Endothelial cell of umbilical vein (primary cell): Measurements from ENCODE around the gene CAND1. TPM values are rescaled to one million over a fixed set of nuclear protein-coding genes. Genes with fewer than 3 reads are reported as not detected.

ENCODE experiments used
- BruUV-seq: library from RNA; stranded (reverse); fragments of 400-500 nt; replicated peaks from 2 replicates; lab custom pipeline; 2021; lab: Mats Ljungman, UMichigan
- CTCF ChIA-PET: fragments of 300-600, 350-600 bp; sonication (Branson Sonifier 250); formaldehyde crosslinking; loops from one replicate; lab custom pipeline; 2021; ENCODE audit warnings: antibody characterized with exemption, inconsistent platforms; lab: Charles Lee
- POLR2A ChIA-PET: fragments of 300-600, 350-600 bp; sonication (Branson Sonifier 250); formaldehyde crosslinking; loops from one replicate; lab custom pipeline; 2021; ENCODE audit warnings: antibody characterized with exemption, inconsistent platforms; lab: Charles Lee
- DNase-seq: peaks from one replicate; pipeline ENCODE4 v3.0.0-alpha.2; 2011; ENCODE audit warnings: low read depth, low spot score
- FAIRE-seq: peaks from 2 replicates; lab custom pipeline; 2011; peaks lifted over from hg19 to GRCh38; lab: Jason Lieb, UNC
- H2AFZ ChIP-seq: 2 replicates; pipeline ENCODE4 v1.6.0; 2012; ENCODE audit warnings: low read depth, low read length, control low read depth, inconsistent platforms
- H3K27ac ChIP-seq: 2 replicates; pipeline ENCODE4 v1.5.1; 2011; ENCODE audit warnings: low read depth, mild to moderate bottlenecking, control low read depth, low read length, moderate library complexity; ENCODE audit not compliant: insufficient read depth
- H3K27me3 ChIP-seq, 2 experiments: 2 replicates each; pipeline versions ENCODE4 v1.6.0 to v1.6.1; 2011; ENCODE audit warnings: low read length in 2 of 2, mixed read lengths in 1 of 2; ENCODE audit not compliant: control insufficient read depth in 2 of 2, insufficient read depth in 2 of 2
- H3K36me3 ChIP-seq, 2 experiments: 2 replicates in 1 of 2; 3 replicates in 1 of 2; pipeline ENCODE4 v1.5.1; 2011; ENCODE audit warnings: low read length in 2 of 2, mild to moderate bottlenecking in 1 of 2, moderate library complexity in 1 of 2; ENCODE audit not compliant: control insufficient read depth in 2 of 2, insufficient read depth in 2 of 2; ENCODE audit errors: extremely low read depth in 1 of 2
- H3K4me1 ChIP-seq: 3 replicates; pipeline ENCODE4 v1.5.1; 2011; ENCODE audit warnings: mild to moderate bottlenecking, low read length; ENCODE audit not compliant: control insufficient read depth, insufficient read depth; ENCODE audit errors: extremely low read depth
- H3K4me2 ChIP-seq: 2 replicates; pipeline ENCODE4 v1.6.1; 2011; ENCODE audit warnings: low read length, control low read depth, mixed read lengths; ENCODE audit not compliant: insufficient read depth
- H3K4me3 ChIP-seq, 3 experiments: fragments of 200-600 bp in 1 of 3; sonication (generic), shearing (Covaris generic) in 1 of 3; replicated peaks in 1 of 3; 2 replicates each; pipeline ENCODE4 v1.5.1; 2011 to 2016; ENCODE audit warnings: control low read depth in 3 of 3, low read length in 3 of 3, mild to moderate bottlenecking in 2 of 3, inconsistent platforms in 1 of 3, low read depth in 1 of 3, moderate library complexity in 1 of 3; ENCODE audit not compliant: insufficient read depth in 1 of 3
- H3K79me2 ChIP-seq: 2 replicates; pipeline ENCODE4 v1.6.0; 2012; ENCODE audit warnings: low read length, inconsistent platforms; ENCODE audit not compliant: control insufficient read depth, insufficient read depth
- H3K9ac ChIP-seq: replicated peaks from 2 replicates; pipeline ENCODE3; 2011; ENCODE audit warnings: low read length, control low read depth; ENCODE audit not compliant: insufficient read depth; ENCODE audit errors: extremely low read depth
- H3K9me1 ChIP-seq: replicated peaks from 3 replicates; pipeline ENCODE4 v1.6.0; 2011; ENCODE audit warnings: mild to moderate bottlenecking, low read length; ENCODE audit not compliant: control insufficient read depth, insufficient read depth; ENCODE audit errors: extremely low read depth
- H3K9me3 ChIP-seq: replicated peaks from 2 replicates; pipeline ENCODE4 v1.5.1; 2012; ENCODE audit warnings: low read length, inconsistent platforms; ENCODE audit not compliant: control insufficient read depth, insufficient read depth
- H4K20me1 ChIP-seq: replicated peaks from 2 replicates; pipeline ENCODE3; 2011; ENCODE audit warnings: mild to moderate bottlenecking, low read length; ENCODE audit not compliant: control insufficient read depth, insufficient read depth; ENCODE audit errors: extremely low read depth
- CTCF ChIP-seq, 2 donors: IDR thresholded peaks; 1 replicate in 1 of 2; 2 replicates in 1 of 2; pipeline ENCODE4 v1.5.1; 2011; ENCODE audit warnings: low read length in 2 of 2, mild to moderate bottlenecking in 2 of 2, moderate library complexity in 2 of 2, control low read depth in 1 of 2, inconsistent platforms in 1 of 2, low read depth in 1 of 2; ENCODE audit not compliant: insufficient read depth in 1 of 2; ENCODE audit errors: extremely low read depth in 1 of 2
- EZH2 ChIP-seq: IDR thresholded peaks from 2 replicates; pipeline ENCODE4 v1.6.1; 2012; ENCODE audit warnings: borderline replicate concordance, low read depth, mild to moderate bottlenecking, moderate library complexity, low read length, inconsistent platforms; ENCODE audit not compliant: severe bottlenecking
- FOS ChIP-seq: IDR thresholded peaks from 2 replicates; pipeline ENCODE4 v1.6.1; 2011; ENCODE audit warnings: mild to moderate bottlenecking, low read length, moderate library complexity, borderline replicate concordance; ENCODE audit not compliant: insufficient read depth
- GATA2 ChIP-seq: IDR thresholded peaks from 2 replicates; pipeline ENCODE4 v1.7.0; 2011; ENCODE audit warnings: low read depth, mild to moderate bottlenecking, moderate library complexity, mixed read lengths, low read length; ENCODE audit not compliant: insufficient read length, insufficient read depth
- JUN ChIP-seq: IDR thresholded peaks from 2 replicates; pipeline ENCODE4 v1.6.1; 2011; ENCODE audit warnings: borderline replicate concordance, low read depth; ENCODE audit not compliant: insufficient read length, insufficient read depth
- MAX ChIP-seq: IDR thresholded peaks from 2 replicates; pipeline ENCODE4 v1.6.1; 2011; ENCODE audit not compliant: insufficient read depth, insufficient read length
- MYC ChIP-seq: IDR thresholded peaks from one replicate; pipeline ENCODE4 v1.6.1; 2011; ENCODE audit warnings: mild to moderate bottlenecking, low read depth, low read length
- POLR2A ChIP-seq: IDR thresholded peaks from 2 replicates; pipeline ENCODE4 v1.6.1; 2012; ENCODE audit warnings: low read depth, mild to moderate bottlenecking, control low read depth, low read length
- POLR2AphosphoS5 ChIP-seq: IDR thresholded peaks from 2 replicates; pipeline ENCODE4 v1.6.1; 2012; ENCODE audit warnings: low read depth, mild to moderate bottlenecking, control low read depth, low read length, moderate library complexity; ENCODE audit not compliant: insufficient read depth
- dilution Hi-C: fragments of 300-500 bp; cut with MboI; formaldehyde crosslinking; loops from one replicate; pipeline ENCODE4 v1.15.0; 2019; ENCODE audit warnings: low sequenced_read_pairs; ENCODE audit not compliant: extremely low pct_ligation_motif_present
- intact Hi-C: fragments of 100-400 bp; cut with micrococcal nuclease; formaldehyde crosslinking; loops from one replicate; pipeline ENCODE4 v1.10.0; 2022
- polyA plus RNA-seq, 4 experiments: library from polyadenylated mRNA; depleted of rRNA in 3 of 4; stranded (reverse) in 3 of 4; unstranded in 1 of 4; fragments of >200 nt; gene quantifications; 2 replicates each; pipeline versions ENCODE4 v1.2.1 to v1.2.3, GENCODE V29; 2011 to 2012; ENCODE audit warnings: missing spikeins in 1 of 4
- total RNA-seq: library from RNA; stranded (reverse); gene quantifications from 2 replicates; pipeline ENCODE4 v1.2.3, GENCODE V29; 2021

The CAND1 gene
- total and polyA plus RNA-seq, 2 donors (not counting 3 experiments of a cell fraction or from before 2014, with no cell fraction given) = 28.3 to 128 TPM

DNA sequence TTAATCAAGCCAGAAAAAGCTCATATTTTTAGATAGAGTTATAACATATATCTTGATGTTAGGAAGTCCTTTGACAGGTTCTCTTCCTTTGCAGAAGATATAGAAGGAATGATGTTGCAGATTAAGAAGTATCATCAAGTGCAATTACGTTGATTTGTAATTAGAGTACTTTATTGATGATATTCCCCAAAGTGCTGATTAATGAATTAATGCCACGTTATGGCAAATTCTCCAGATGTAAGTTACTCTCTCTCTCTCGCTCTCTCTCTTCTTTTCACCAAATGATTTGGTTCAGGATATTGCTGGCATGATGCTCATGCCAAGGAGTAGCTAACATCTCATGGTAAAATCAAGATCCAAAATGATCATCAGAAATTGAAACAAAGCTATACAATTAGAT is 18.1 kb upstream of the CAND1 start:
- dilution Hi-C loops (no loop called here), intact Hi-C loops (no loop called here)
- no peaks in the 10 kb centered on the region for H3K79me2 ChIP-seq
- H3K4me2 ChIP-seq = no peak overlapping the region
- no TSS peak for BruUV-seq
- FAIRE-seq (no peak), DNase-seq (no peak)
- peaks cover 0 to 4% of the 10 kb centered on the region in 2 experiments for H3K27me3 ChIP-seq
- H3K27ac ChIP-seq = no peak overlapping the region
- no peaks in the 10 kb centered on the region for H3K4me1 ChIP-seq
- ChIA-PET CTCF (no interaction called here), POLR2A (no interaction called here)
- TF ChIP-seq POLR2A = no peak
- TF ChIP-seq MAX = no peak
- TF ChIP-seq POLR2AphosphoS5 = no peak
- no peak for TF ChIP-seq FOS
- TF ChIP-seq CTCF (IDR thresholded peaks at IDR 0.05; ENCODE audit: extremely low read depth in 1 of 2, insufficient read depth in 1 of 2, low read depth in 1 of 2, low read length in 2 of 2) = no peak
- TF ChIP-seq EZH2 = no peak
- no peak for TF ChIP-seq JUN
- TF ChIP-seq MYC = no peak
- TF ChIP-seq GATA2 = no peak
- no peaks in the 10 kb centered on the region for H3K9me1 ChIP-seq
- no peaks in the 10 kb centered on the region for H3K36me3 ChIP-seq
- H3K9me3 ChIP-seq = no peaks in the 10 kb centered on the region
- H3K9ac ChIP-seq = no peak overlapping the region
- no peak overlapping the region for H3K4me3 ChIP-seq
- no peaks in the 10 kb centered on the region for H4K20me1 ChIP-seq
- no peak overlapping the region for H2AFZ ChIP-seq
